HepG2 (cell line): ENCODE measurements around the gene PDXDC1. TPM values are rescaled to one million over a fixed set of nuclear protein-coding genes. Genes with fewer than 3 reads are reported as not detected.
"Not testable (repeated sequence)": the region's sequence is repeated elsewhere in the genome, so short reads cannot be mapped to it uniquely, and the experiment has no call there.

Experiments used
- ATAC-seq: fragments of 200-7000 bp; cut with Tn5 transposase; 3 replicates; pipeline ENCODE4 v1.9.1; 2020; ENCODE audit warnings: mild to moderate bottlenecking, moderate library complexity
- BruUV-seq: library from RNA; stranded (reverse); fragments of 400-500 nt; replicated peaks from 2 replicates; lab custom pipeline; 2021; lab: Mats Ljungman, UMichigan
- CTCF ChIA-PET: fragments of 300-600 bp; formaldehyde crosslinking; extraction: SDS; loops from one replicate; lab custom pipeline; 2021; ENCODE audit warnings: low total read pairs, inconsistent platforms, low intra/inter-chr PET ratio; lab: Yijun Ruan, JAX
- POLR2A ChIA-PET: fragments of 350-600 bp; sonication (Branson Sonifier 250); formaldehyde crosslinking; loops from one replicate; lab custom pipeline; 2020; ENCODE audit warnings: antibody characterized with exemption, inconsistent platforms; lab: Yijun Ruan, JAX
- DNase-seq: peaks from one replicate; pipeline ENCODE4 v3.0.0-alpha.2; 2015; ENCODE audit warnings: low spot score
- FAIRE-seq: peaks from 3 replicates; lab custom pipeline; 2011; peaks lifted over from hg19 to GRCh38; lab: Jason Lieb, UNC
- H2AFZ ChIP-seq: one replicate; pipeline ENCODE4 v1.6.1; 2011; ENCODE audit warnings: low read length, inconsistent platforms
- H3K27ac ChIP-seq: fragments of 300-600 bp; 3 replicates; pipeline ENCODE4 v1.8.0; 2011; ENCODE audit warnings: mixed run types, mild to moderate bottlenecking, mixed read lengths, low read length, inconsistent platforms; ENCODE audit not compliant: insufficient read depth; ENCODE audit errors: extremely low read length
- H3K27me3 ChIP-seq, 2 experiments: fragments of 200-600 bp in 1 of 2; 2 replicates in 1 of 2; 3 replicates in 1 of 2; pipeline versions ENCODE4 v1.6.0 to v1.8.0; 2011; ENCODE audit warnings: low read length in 2 of 2, mild to moderate bottlenecking in 2 of 2, moderate library complexity in 2 of 2, inconsistent platforms in 1 of 2; ENCODE audit not compliant: insufficient read depth in 2 of 2, control insufficient read depth in 1 of 2
- H3K36me3 ChIP-seq, 2 experiments: fragments of 200-600 bp in 1 of 2; replicated peaks in 1 of 2; 2 replicates in 1 of 2; 3 replicates in 1 of 2; pipeline versions ENCODE4 v1.5.1 to v1.8.0; 2011; ENCODE audit warnings: low read length in 2 of 2, inconsistent platforms in 1 of 2; ENCODE audit not compliant: insufficient read depth in 2 of 2, control insufficient read depth in 1 of 2
- H3K4me1 ChIP-seq: 2 replicates; pipeline ENCODE4 v1.5.1; 2012; ENCODE audit warnings: low read length, inconsistent platforms; ENCODE audit not compliant: insufficient read depth
- H3K4me2 ChIP-seq: 2 replicates; pipeline ENCODE4 v1.6.0; 2011; ENCODE audit warnings: low read depth, low read length, inconsistent platforms
- H3K4me3 ChIP-seq, 3 experiments: fragments of 200-600 bp in 1 of 3; sonication (generic), shearing (Covaris generic) in 1 of 3; replicated peaks in 1 of 3; 2 replicates each; pipeline ENCODE4 v1.5.1; 2011 to 2016; ENCODE audit warnings: low read length in 3 of 3, inconsistent platforms in 2 of 3, low read depth in 2 of 3, mild to moderate bottlenecking in 2 of 3, control low read depth in 1 of 3, mixed read lengths in 1 of 3; ENCODE audit not compliant: insufficient read depth in 1 of 3
- H3K79me2 ChIP-seq: one replicate; pipeline ENCODE4 v1.6.1; 2011; ENCODE audit warnings: low read length, inconsistent platforms; ENCODE audit not compliant: insufficient read depth
- H3K9ac ChIP-seq: 2 replicates; pipeline ENCODE4 v1.6.0; 2011; ENCODE audit warnings: mild to moderate bottlenecking, low read depth, low read length, inconsistent platforms; ENCODE audit not compliant: insufficient read depth
- H3K9me3 ChIP-seq: 2 replicates; pipeline ENCODE4 v1.5.1; 2012; ENCODE audit warnings: mild to moderate bottlenecking, low read length
- H4K20me1 ChIP-seq: 2 replicates; pipeline ENCODE4 v1.6.0; 2011; ENCODE audit warnings: inconsistent platforms, mild to moderate bottlenecking, low read length, moderate library complexity; ENCODE audit not compliant: insufficient read depth
- WGBS: methylation state at CpG from one replicate; pipeline ENCODE4 v1.1.6; 2017; ENCODE audit warnings: low lambda C conversion rate; 5-methylcytosine and 5-hydroxymethylcytosine counted together
- in situ Hi-C: cut with HindIII; loops from 2 replicates; pipeline ENCODE4 v1.10.0; 2017; ENCODE audit warnings: low pct_unique_long_range_greater_than_20kb; ENCODE audit not compliant: extremely low pct_ligation_motif_present
- intact Hi-C: fragments of 100-400 bp; cut with micrococcal nuclease; formaldehyde crosslinking; loops from one replicate; pipeline ENCODE4 v1.10.0; 2022; ENCODE audit not compliant: unreplicated experiment
- polyA plus RNA-seq, 8 experiments: library from polyadenylated mRNA; depleted of rRNA in 3 of 8; stranded (reverse) in 7 of 8; unstranded in 1 of 8; fragments of >200 nt; fragmentation: Illumina TruSeq in 4 of 8; extraction: Trizol in 4 of 8; gene quantifications; 2 replicates each; pipeline versions ENCODE4 v1.2.1 to v1.2.3, GENCODE V29; 2011 to 2016; ENCODE audit warnings: low read depth in 4 of 8, missing spikeins in 1 of 8, mixed read lengths in 1 of 8; ENCODE audit not compliant: insufficient read depth in 1 of 8
- total RNA-seq, 5 experiments: library from RNA; depleted of rRNA; stranded (reverse); fragments of >200 nt; fragmentation: Illumina TruSeq; extraction: Trizol; gene quantifications; 2 replicates each; pipeline ENCODE4 v1.2.3, GENCODE V29; 2016; ENCODE audit warnings: low read depth in 1 of 5

PDXDC1 gene
- total and polyA plus RNA-seq, 2 of the 13 experiments (the other 11 are each of a cell fraction or from before 2014, with no cell fraction given), result 133 to 169 TPM

GRCh38 chr16:14930246-14930645 is 44.6 kb upstream of the PDXDC1 start:
- CTCF ChIA-PET, POLR2A ChIA-PET, BruUV-seq: not testable (repeated sequence)

GRCh38 chr16:14930971-14931370 is 43.9 kb upstream of the PDXDC1 start:
- H4K20me1 ChIP-seq, H3K4me2 ChIP-seq, H3K9ac ChIP-seq, FAIRE-seq, H3K27me3 ChIP-seq, H3K79me2 ChIP-seq, ATAC-seq, H3K4me1 ChIP-seq, H3K9me3 ChIP-seq, in situ Hi-C loops, CTCF ChIA-PET, POLR2A ChIA-PET, DNase-seq, H3K27ac ChIP-seq, H3K4me3 ChIP-seq, H2AFZ ChIP-seq, BruUV-seq, intact Hi-C loops, H3K36me3 ChIP-seq: not testable (repeated sequence)
- WGBS, result 95% methylated on average over 9 of the region's 19 CpGs

More at GRCh38 chr16:14930246-14930645, 44.6 kb upstream of the PDXDC1 start:
- H3K36me3 ChIP-seq, H3K4me1 ChIP-seq, DNase-seq, H3K4me2 ChIP-seq, H3K9me3 ChIP-seq, in situ Hi-C loops, H4K20me1 ChIP-seq, H3K9ac ChIP-seq, H3K27ac ChIP-seq, intact Hi-C loops, H2AFZ ChIP-seq, H3K79me2 ChIP-seq, H3K27me3 ChIP-seq, FAIRE-seq, H3K4me3 ChIP-seq, ATAC-seq: not testable (repeated sequence)
- 96% methylated on average over 11 of the region's 25 CpGs for WGBS

GRCh38 chr16:14932581-14933375 is 42.0 kb upstream of the PDXDC1 start:
- WGBS, result 98% methylated on average over 25 of the region's 47 CpGs

GRCh38 chr16:14937143-14937542 is 37.7 kb upstream of the PDXDC1 start, which contains the start of gene NPIPA1:
Gene NPIPA1 (plus strand): TSS chr16:14937443. CDS start chr16:14937443, 0 bp downstream.
- intact Hi-C loops, FAIRE-seq, H3K4me3 ChIP-seq, H3K27me3 ChIP-seq, H4K20me1 ChIP-seq, ATAC-seq, H2AFZ ChIP-seq, H3K36me3 ChIP-seq, H3K27ac ChIP-seq, POLR2A ChIA-PET, H3K4me1 ChIP-seq, BruUV-seq, in situ Hi-C loops, H3K4me2 ChIP-seq, H3K9ac ChIP-seq, H3K9me3 ChIP-seq, H3K79me2 ChIP-seq, CTCF ChIA-PET, DNase-seq: not testable (repeated sequence)
- WGBS, result no CpG with 5 or more reads among the region's 4 CpGs

More at GRCh38 chr16:14932581-14933375, 42.0 kb upstream of the PDXDC1 start:
- H3K4me2 ChIP-seq, H3K4me1 ChIP-seq, FAIRE-seq, ATAC-seq, DNase-seq, H2AFZ ChIP-seq, H3K9me3 ChIP-seq, H3K36me3 ChIP-seq, intact Hi-C loops, BruUV-seq, CTCF ChIA-PET, in situ Hi-C loops, H3K4me3 ChIP-seq, H4K20me1 ChIP-seq, H3K27me3 ChIP-seq, H3K27ac ChIP-seq, H3K9ac ChIP-seq, POLR2A ChIA-PET, H3K79me2 ChIP-seq: not testable (repeated sequence)
